GM12864 (cell line): ENCODE data around the gene LSAMP.

Experiments
- DNase-seq: peaks from one replicate; pipeline ENCODE4 v3.0.0-alpha.2; 2011; ENCODE audit warnings: low read depth
- H3K4me3 ChIP-seq: 2 replicates; pipeline ENCODE4 v1.5.1; 2011; ENCODE audit warnings: mild to moderate bottlenecking, low read depth, low read length, control low read depth
- TF ChIP-seq, protein P1 (sequence below): IDR thresholded peaks from 2 replicates; pipeline ENCODE4 v1.5.1; 2011; ENCODE audit warnings: low read depth, mild to moderate bottlenecking, moderate library complexity, low read length, control low read depth, inconsistent platforms; ENCODE audit errors: missing control alignments

Gene LSAMP

DNA sequence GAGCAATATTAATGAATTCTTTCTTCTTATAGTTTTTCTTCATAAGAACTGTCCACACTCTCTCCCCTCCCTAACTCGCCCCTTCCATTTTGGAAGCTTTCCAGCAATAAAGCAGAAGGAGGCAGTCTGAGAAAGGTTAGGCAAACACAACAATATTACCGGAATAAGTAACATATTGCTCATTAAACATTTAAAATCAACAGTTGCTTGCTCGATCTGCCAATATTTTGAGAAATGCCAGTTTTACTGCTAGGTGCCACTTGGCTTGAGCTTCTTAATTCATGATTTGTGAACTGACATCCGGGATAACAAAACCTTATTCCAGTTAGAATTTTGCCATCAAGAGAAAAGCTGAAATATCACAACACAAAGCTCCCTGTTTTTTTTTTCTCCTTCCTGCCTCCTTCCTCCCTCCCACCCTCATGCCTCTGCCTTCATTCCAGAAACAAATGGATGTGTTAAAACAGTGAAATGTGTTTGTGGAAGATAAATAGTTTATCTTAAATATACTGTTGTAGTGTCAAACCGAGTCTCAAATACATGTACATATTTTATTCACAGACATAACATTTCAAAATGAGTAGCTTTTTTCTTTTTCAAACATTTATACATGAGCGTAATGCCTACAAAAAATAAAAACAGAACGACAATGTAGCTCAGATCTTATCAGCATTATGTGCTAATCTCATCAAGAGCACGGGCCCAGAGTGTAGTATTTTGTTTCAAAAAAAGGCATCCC, 568.2 kb downstream of the LSAMP start:
- no peak overlapping the region for H3K4me3 ChIP-seq
- DNase-seq = no peak
- TF ChIP-seq, protein P1, sequence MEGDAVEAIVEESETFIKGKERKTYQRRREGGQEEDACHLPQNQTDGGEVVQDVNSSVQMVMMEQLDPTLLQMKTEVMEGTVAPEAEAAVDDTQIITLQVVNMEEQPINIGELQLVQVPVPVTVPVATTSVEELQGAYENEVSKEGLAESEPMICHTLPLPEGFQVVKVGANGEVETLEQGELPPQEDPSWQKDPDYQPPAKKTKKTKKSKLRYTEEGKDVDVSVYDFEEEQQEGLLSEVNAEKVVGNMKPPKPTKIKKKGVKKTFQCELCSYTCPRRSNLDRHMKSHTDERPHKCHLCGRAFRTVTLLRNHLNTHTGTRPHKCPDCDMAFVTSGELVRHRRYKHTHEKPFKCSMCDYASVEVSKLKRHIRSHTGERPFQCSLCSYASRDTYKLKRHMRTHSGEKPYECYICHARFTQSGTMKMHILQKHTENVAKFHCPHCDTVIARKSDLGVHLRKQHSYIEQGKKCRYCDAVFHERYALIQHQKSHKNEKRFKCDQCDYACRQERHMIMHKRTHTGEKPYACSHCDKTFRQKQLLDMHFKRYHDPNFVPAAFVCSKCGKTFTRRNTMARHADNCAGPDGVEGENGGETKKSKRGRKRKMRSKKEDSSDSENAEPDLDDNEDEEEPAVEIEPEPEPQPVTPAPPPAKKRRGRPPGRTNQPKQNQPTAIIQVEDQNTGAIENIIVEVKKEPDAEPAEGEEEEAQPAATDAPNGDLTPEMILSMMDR = no peak

DNA sequence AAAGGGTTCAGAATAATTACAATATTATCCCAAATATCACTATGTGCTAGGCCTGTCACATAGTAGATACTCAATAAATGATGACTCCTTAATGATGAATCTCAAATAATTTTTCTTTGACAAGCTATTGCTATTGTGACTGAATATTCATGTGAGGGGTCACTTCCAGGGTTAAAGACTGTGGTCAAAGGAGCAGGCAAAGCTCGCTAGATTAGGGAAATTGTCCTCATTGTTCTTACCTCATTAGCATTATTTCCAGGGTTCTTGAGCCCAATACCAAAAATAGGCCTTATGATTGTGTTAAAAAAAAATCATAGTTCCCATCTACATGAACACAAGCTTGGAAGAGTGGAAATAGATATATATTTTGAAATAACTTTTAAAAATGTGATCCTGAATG, 569.8 kb downstream of the LSAMP start:
- H3K4me3 ChIP-seq = no peak overlapping the region
- no peak for DNase-seq
- TF ChIP-seq, protein P1 = no peak

DNA sequence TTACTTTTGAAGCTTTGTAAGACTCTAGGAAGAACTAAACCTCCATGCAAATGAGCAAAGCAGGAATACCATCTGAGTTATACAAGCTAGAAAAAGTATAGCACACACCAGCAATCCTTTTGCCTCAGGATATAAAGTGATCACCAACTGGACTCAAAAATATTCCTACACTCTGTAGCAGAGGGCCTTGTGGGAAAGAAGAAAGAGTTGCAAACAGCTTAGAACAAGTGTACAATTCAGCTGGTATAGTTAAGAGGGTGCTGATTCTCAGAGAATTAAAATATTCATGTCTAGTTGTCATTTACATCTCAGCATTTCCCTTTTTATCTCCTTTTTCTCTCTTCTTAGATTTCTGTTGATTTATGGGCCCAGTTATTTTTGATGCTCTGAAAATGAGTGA, 573.6 kb downstream of the LSAMP start:
- no peak for DNase-seq
- H3K4me3 ChIP-seq = no peak overlapping the region
- TF ChIP-seq, protein P1 = no peak

DNA sequence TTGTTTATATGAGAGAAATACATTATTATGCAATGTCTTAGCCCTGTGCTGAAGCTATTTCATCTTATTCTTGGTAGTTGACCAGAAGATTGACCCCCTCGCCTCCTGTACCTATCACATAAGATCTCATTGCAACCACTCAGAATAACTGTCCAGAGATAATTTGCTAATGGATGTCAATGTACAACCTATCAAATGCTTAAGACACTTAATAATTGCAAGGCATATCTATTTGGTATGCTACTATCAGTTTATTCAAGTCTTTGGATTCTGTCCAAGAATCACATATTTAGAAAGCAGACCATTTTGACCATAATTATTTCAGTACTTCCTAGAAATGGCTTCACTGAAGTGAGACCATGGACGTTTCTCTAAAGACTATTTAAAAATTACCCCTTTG, 580.4 kb downstream of the LSAMP start:
- no peak for DNase-seq
- no peak overlapping the region for H3K4me3 ChIP-seq
- TF ChIP-seq, protein P1 = no peak

DNA sequence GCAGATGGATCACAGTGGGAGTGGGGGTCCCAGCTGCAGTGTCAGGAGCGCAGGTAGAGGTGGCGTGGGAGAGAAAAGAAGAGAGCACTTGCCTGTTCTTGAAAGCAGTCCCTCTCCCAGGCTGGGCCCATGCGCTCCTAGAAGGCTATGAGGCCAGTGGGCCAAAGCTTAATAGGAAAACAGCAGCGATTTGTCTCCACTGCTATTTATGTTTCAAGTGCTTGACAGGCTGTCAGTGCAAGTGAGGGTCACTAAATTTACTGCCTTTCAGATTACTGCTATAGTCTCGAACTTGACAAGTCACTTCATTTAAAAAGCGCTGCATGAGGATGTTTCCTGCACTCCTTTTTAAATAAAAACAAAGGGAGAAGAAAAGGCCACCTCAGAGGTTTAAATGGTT, 582.4 kb downstream of the LSAMP start:
- H3K4me3 ChIP-seq = no peak overlapping the region
- TF ChIP-seq, protein P1 = no peak
- no peak for DNase-seq

DNA sequence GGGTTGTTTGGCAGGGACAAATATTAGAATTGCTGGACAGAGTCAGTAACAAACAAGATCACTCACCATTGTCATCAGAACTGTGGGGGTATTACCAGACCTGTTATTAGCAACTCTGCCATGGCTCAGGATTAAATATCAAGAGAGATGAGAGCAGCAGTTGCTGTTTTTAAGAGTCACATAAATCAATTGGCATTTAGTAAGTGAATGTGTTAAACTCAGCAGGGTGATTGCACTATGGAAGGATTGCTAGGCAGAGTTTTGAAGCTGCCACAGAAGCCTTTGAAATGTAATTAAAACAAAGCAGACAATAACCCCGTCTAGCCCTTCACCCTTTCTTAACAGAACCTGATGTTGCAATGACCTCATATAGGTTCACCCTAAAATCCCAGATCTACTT, 583.2 kb downstream of the LSAMP start:
- no peak overlapping the region for H3K4me3 ChIP-seq
- no peak for DNase-seq
- TF ChIP-seq, protein P1 = no peak

DNA sequence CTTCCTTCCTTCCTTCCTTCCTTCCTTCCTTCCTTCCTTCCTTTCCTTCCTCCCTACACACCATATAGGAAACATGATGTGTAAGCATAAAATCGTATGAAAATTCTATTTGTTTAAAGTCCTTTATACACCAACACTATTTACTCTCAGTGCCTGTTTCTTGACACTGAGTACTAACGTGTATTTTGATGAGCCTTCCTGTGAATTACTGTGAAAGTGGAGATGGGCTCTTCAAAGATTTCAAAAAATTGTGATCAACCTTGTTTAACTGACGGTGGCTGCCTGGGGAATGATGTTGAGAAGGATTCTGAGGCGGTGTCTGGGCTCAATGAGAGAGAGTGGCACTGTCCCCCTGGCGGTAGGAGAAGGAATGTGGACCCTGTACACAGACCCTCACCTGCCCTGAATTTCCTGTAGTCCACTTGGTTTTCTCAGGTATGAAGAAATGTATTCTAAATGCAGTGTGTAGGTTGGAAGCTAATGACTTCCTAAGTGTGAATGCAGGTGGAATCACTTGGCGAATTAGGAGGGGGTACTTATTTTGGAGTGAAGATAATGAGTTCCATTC, 584.0 kb downstream of the LSAMP start:
- TF ChIP-seq, protein P1 = no peak
- no peak overlapping the region for H3K4me3 ChIP-seq
- no peak for DNase-seq
